Transverse colon (tissue), 4 donors: ENCODE measurements around the gene GPR162.

Experiments
- CTCF ChIP-seq, 5 experiments: fragments of 200-600 bp in 3 of 5; fragments of 450-650 bp in 2 of 5; sonication (generic) in 3 of 5; IDR thresholded peaks; 1 replicate in 2 of 5; 2 replicates in 3 of 5; pipeline ENCODE4 v1.5.1; 2016 to 2017; ENCODE audit warnings: antibody characterized with exemption in 5 of 5, inconsistent platforms in 3 of 5, mild to moderate bottlenecking in 2 of 5, moderate library complexity in 1 of 5
- POLR2A ChIP-seq: fragments of 450-650 bp; IDR thresholded peaks from one replicate; pipeline ENCODE4 v1.6.1; 2016; ENCODE audit warnings: antibody characterized with exemption, mild to moderate bottlenecking, moderate library complexity
- POLR2AphosphoS5 ChIP-seq, 3 donors: sonication (generic); formaldehyde crosslinking; IDR thresholded peaks; one replicate each; pipeline ENCODE4 v1.6.1; 2016; ENCODE audit warnings: antibody characterized with exemption in 3 of 3

GRCh38 chr12:6850796-6851152 is 29.2 kb downstream of the GPR162 start:
- TF ChIP-seq CTCF (IDR thresholded peaks at IDR 0.05) (no peak), POLR2A (no peak), POLR2AphosphoS5 (IDR thresholded peaks at IDR 0.05) (no peak)
